SHP77 treated with DMSO at 0.1 percent for 48 hours (cell line): ENCODE results near the gene FAM83G.
"Not testable (repeated sequence)": the region's sequence is repeated elsewhere in the genome, so short reads cannot be mapped to it uniquely, and the experiment has no call there.

Source experiments
- DNase-seq: peaks from one replicate; lab custom pipeline; 2025; lab: John Stamatoyannopoulos, UW

Gene FAM83G

GRCh38 chr17:19004421-19005136 is at the start of gene FAM83G:
Gene FAM83G (minus strand): TSS chr17:19004764. CDS start chr17:19004041, 723 bp downstream.
- peak; percentile 37 for DNase-seq

GRCh38 chr17:19048826-19049225 is 44.3 kb upstream of the FAM83G start:
- DNase-seq: not testable (repeated sequence)

- not testable (repeated sequence) for DNase-seq
Observed at GRCh38 chr17:19047510-19047909, 42.9 kb upstream of the FAM83G start.

- not testable (repeated sequence) for DNase-seq
Observed at GRCh38 chr17:19046782-19047375, 42.3 kb upstream of the FAM83G start, which contains the start of gene GRAP. Gene GRAP (minus strand): TSS chr17:19046957. CDS start chr17:19046926, 31 bp downstream.

- DNase-seq: not testable (repeated sequence)
Observed at GRCh38 chr17:19044643-19045042, 40.1 kb upstream of the FAM83G start.

GRCh38 chr17:19043032-19043431 is 38.5 kb upstream of the FAM83G start:
- not testable (repeated sequence) for DNase-seq

- not testable (repeated sequence) for DNase-seq
Observed at GRCh38 chr17:19042369-19042768, 37.8 kb upstream of the FAM83G start.

GRCh38 chr17:19041871-19042270 is 37.3 kb upstream of the FAM83G start:
- DNase-seq: not testable (repeated sequence)

GRCh38 chr17:19040350-19040749 is 35.8 kb upstream of the FAM83G start:
- DNase-seq: not testable (repeated sequence)

- not testable (repeated sequence) for DNase-seq
Observed at GRCh38 chr17:19038730-19039129, 34.2 kb upstream of the FAM83G start.

- DNase-seq: not testable (repeated sequence)
Observed at GRCh38 chr17:19038007-19038406, 33.4 kb upstream of the FAM83G start.

GRCh38 chr17:19037547-19037946 is 33.0 kb upstream of the FAM83G start:
- DNase-seq: not testable (repeated sequence)

GRCh38 chr17:19036186-19036585 is 31.6 kb upstream of the FAM83G start:
- not testable (repeated sequence) for DNase-seq

GRCh38 chr17:19032377-19032988 is 27.9 kb upstream of the FAM83G start:
- not testable (repeated sequence) for DNase-seq

- DNase-seq: not testable (repeated sequence)
Observed at GRCh38 chr17:19031729-19032128, 27.2 kb upstream of the FAM83G start.

GRCh38 chr17:19030771-19031449 is 26.3 kb upstream of the FAM83G start:
- DNase-seq: not testable (repeated sequence)

- not testable (repeated sequence) for DNase-seq
Observed at GRCh38 chr17:19029740-19030139, 25.2 kb upstream of the FAM83G start.

GRCh38 chr17:19028671-19029070 is 24.1 kb upstream of the FAM83G start:
- not testable (repeated sequence) for DNase-seq

GRCh38 chr17:19024101-19025078 is 19.8 kb upstream of the FAM83G start:
- DNase-seq: no peak

GRCh38 chr17:19023209-19023999 is 18.8 kb upstream of the FAM83G start:
- DNase-seq: no peak
